Caki2 (cell line): Measurements from ENCODE around the gene ARID5A. TPM values are rescaled to one million over a fixed set of nuclear protein-coding genes. Genes with fewer than 3 reads are reported as not detected.

ENCODE experiments used
- DNase-seq: peaks from one replicate; pipeline ENCODE4 v3.0.0-alpha.2; 2015; ENCODE audit warnings: low read depth
- in situ Hi-C: cut with HindIII; loops from 2 replicates; pipeline ENCODE4 v1.10.0; 2016; ENCODE audit warnings: low sequenced_read_pairs, low pct_unique_long_range_greater_than_20kb, mixed read lengths
- total RNA-seq: library from RNA; depleted of rRNA; stranded (reverse); fragments of >200 nt; shearing (Covaris generic); gene quantifications from 2 replicates; pipeline ENCODE4 v1.2.3, GENCODE V29; 2014; ENCODE audit warnings: low replicate concordance

Gene ARID5A
- total RNA-seq, 1 experiment from 2014 or later = 11.6 TPM

- in situ Hi-C loops = no loop called here
- peak; percentile 99 for DNase-seq
Observed at GRCh38 chr2:96505231-96505889, 31.2 kb upstream of the ARID5A start, which contains the start of gene NEURL3. NEURL3 (minus strand) TSS chr2:96505357; CDS start chr2:96505286, 71 bp downstream.

DNA sequence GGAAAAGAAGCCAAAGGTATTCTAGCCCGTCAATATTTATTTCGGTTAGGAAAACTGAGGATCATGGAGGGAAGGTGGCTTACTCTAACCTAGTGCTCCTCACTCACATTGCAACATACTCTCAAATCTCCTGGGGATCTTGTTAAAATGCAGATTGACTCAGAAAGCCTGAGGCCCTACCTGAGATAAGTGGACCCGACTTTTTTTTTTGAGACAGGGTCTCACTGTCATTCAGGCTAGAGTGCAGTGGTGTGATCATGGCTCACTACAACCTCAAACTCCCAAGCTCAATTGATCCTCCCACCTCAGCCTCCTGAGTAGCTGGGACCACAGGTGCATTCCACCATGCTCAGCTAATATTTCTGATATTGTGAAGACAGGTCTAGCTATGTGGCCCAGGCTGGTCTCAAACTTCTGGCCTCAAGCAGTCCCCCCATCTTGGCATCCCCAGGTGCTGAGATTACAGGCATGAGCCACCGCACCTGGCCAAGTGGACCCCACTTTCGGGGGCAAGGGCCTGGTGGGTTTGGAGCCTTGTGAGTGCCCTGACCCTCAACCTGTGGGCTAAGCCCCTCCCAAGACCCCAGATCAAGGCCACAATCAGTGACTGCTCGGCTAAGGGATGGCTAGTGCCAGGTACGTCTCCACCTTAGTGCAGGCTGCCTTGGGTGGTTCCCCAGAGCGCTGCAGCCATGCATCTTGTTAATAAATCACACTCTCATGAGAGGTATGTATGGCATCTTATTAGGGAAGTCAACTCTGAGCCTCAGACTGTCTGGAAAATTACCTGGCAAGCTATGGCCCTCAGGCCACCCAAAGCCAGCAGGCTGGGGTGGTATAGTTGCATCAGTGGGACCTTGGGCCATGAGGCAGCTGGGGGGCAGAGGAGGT lies 30.3 kb upstream of the ARID5A start:
- in situ Hi-C loops = no loop called here
- peak; percentile 34 for DNase-seq

DNA sequence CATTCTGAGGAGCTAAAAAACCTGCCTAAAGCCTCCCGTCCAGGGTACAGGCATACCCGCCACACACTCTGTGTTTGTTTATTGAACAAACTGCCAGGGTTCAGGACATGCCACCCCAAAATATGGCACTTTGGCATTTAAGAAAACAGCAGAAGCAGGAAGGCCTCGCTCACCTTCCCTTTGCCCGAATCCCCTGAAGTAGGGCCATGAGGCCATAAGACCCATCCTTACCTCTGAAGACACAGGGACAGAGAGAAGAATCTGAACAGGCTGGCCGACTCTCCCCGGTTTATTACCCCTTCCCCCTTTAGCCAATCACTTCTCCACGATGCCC lies 29.7 kb upstream of the ARID5A start:
- in situ Hi-C loops = no loop called here
- no peak for DNase-seq

DNA sequence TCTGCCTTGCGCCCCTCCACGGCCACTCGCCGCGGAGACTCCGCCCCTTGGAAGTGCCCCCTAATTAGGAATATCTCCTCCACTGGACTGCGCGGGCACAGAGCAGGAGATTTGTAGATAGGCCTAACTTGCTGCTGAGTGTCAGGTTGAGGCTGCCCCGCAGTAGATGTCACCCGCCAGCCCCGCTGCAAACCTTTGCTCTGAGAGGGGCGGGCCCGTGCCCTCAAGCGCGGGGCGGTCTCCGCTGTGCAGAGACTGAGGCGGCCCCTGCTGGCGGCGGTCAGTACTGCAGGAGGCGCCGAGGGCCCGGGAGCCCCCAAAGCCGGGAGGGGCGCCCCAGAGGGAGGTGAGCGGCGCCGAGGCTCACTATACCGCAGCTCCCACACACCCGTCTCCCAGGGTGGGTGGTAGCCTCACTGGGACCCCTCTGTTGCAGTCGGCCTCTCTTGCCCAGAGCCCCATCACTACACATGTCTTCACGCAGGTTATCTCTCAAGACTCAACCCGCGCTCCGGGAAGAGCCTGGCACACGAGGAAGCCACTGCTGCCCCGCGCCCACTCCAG lies 28.5 kb upstream of the ARID5A start:
- in situ Hi-C loops = no loop called here
- peak; percentile 74 for DNase-seq

DNA sequence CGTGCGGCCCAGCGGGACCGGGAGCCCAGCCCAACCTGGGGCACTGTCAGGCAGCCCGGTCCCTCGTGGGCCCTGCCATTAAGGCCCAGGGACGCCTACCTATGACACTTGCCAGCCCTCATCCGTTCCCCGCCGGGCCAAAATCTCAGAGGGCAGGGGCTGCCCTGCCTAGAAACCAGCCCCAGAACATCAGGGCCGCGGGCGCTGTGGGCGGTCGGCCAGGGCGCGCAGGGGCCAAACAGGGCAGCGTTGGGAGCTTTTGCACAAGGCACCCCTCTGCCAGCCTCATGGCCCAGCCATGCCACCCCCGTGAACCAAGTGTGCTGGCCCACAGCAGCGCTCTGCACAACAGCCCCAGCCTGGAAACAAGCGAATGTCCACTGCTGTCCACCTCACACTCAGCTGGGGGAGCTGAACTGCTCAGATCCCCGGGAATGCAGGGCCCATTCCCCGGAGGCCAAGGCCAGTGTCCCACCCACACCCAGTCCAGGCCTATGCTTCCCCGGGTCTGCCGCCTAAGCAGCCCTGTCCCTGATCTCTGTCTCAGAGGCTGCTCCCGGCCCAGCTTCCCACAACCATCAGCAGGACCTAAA lies 27.9 kb upstream of the ARID5A start:
- in situ Hi-C loops = no loop called here
- DNase-seq = no peak

GRCh38 chr2:96509114-96509846 lies 27.3 kb upstream of the ARID5A start:
- peak; percentile 82 for DNase-seq
- in situ Hi-C loops = no loop called here

GRCh38 chr2:96509847-96510230 lies 26.7 kb upstream of the ARID5A start:
- DNase-seq = no peak
- in situ Hi-C loops = no loop called here

- DNase-seq = no peak
- in situ Hi-C loops = no loop called here
Observed at GRCh38 chr2:96510931-96511595, 25.5 kb upstream of the ARID5A start.

- in situ Hi-C loops = no loop called here
- DNase-seq = no peak
Observed at GRCh38 chr2:96511851-96512250, 24.7 kb upstream of the ARID5A start.

GRCh38 chr2:96512341-96512740 lies 24.2 kb upstream of the ARID5A start:
- in situ Hi-C loops = no loop called here
- no peak for DNase-seq

- in situ Hi-C loops = no loop called here
- DNase-seq = no peak
Observed at GRCh38 chr2:96514521-96514920, 22.0 kb upstream of the ARID5A start.

GRCh38 chr2:96517079-96517478 lies 19.5 kb upstream of the ARID5A start:
- in situ Hi-C loops = no loop called here
- no peak for DNase-seq

DNA sequence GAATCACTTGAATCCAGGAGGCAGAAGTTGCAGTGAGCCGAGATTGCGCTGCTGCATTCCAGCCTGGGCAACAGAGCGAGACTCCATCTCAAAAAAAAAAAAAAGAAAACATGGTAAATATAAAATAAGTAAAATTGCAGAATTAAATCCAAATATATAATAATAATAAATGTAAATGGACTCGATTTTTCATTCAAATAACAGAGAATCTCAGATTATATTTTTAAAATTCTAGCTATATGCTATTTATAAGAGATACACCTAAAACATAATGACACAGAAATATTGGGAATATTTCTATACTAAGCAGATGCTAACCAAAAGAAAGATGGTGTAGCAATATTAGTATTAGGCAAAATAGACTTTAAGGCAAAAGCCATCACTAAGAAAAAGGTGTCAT lies 16.3 kb upstream of the ARID5A start:
- in situ Hi-C loops = no loop called here
- DNase-seq = no peak

GRCh38 chr2:96520697-96521096 lies 15.9 kb upstream of the ARID5A start:
- DNase-seq = no peak
- in situ Hi-C loops = no loop called here

DNA sequence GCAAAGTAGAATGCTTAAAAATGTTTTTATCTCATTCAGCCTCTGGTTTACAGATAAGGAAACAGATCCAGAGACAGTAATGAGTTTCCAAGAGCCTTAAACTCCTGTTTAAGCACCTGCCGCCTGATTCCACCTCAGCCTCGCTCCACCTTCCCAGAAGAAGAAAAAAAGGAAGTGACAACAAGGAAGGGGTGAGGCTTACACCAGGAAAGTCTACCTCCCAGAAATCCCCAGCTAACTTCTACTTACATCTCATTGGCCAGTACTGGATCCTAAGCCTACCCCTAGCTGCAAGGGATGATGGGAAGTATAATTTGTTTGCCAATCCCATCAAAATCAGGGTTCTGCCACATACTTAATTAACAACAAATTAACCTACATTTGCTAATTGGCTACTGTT lies 15.3 kb upstream of the ARID5A start:
- no peak for DNase-seq
- in situ Hi-C loops = no loop called here

DNA sequence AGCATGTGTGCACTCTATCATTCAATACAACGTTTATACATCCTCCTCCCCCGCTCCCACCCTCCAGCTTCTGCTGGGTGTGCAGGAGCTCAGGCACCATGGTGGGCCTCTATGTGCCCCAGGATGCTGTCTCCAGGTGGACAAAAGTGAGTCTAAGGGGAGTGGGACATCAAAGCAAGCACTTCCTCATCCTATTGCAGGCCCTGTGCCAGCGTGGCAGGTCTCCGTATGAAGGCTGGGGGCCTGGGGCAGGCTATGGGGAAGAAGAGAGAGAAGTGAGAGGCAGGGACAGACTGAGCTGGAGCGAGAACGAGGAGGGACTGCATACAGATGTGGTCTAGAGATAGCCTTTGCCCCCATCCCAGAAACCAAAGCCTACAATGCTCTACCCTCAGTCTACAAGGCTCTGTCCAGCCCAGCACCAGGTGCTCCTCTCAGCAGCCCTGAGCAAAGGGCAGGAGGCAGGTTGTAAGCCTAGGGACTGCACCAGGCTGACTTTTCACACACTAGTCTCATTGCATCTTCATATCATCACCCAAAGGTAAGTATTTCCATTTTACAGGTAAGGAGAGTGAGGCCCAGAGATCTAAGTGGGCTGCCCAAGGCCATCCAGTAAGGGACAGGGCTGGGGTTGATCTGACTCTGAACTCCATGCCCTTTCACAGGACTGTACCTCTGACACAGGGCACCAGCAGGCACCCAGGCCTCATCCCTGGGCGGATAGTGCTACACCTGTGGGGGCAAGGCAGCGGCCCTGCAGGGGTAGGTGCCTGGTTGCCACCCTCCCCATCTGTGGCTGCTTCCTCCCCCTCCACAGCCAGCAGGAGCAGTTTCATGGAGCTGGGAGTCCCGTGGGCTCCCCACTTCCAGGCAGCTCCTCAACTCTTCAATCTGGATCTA lies 14.0 kb upstream of the ARID5A start:
- in situ Hi-C loops = no loop called here
- DNase-seq = no peak
